GM12878 (cell line): ENCODE data around the gene PAQR7. TPM values are rescaled to one million over a fixed set of nuclear protein-coding genes. Genes with fewer than 3 reads are reported as not detected.
A peak's percentile ranks its signal among the peaks of the same experiment; 100 is the strongest.

ENCODE experiments used
- BRCA1 ChIP-seq: IDR thresholded peaks from 2 replicates; pipeline ENCODE4 v1.6.1; 2011; ENCODE audit warnings: low read depth, low read length, improper control_type of control experiment
- CHD2 ChIP-seq: IDR thresholded peaks from 2 replicates; pipeline ENCODE4 v1.6.1; 2011; ENCODE audit warnings: low read depth, low read length, improper control_type of control experiment, borderline replicate concordance
- IKZF2 ChIP-seq, 2 experiments: fragments of 450-650 bp; IDR thresholded peaks; 2 replicates each; pipeline ENCODE4 v1.6.1; 2017; ENCODE audit warnings: mild to moderate bottlenecking in 2 of 2, moderate library complexity in 2 of 2
- MEF2A ChIP-seq: IDR thresholded peaks from 2 replicates; pipeline ENCODE4 v1.6.1; 2011; ENCODE audit warnings: low read depth, mild to moderate bottlenecking, low read length, moderate library complexity; ENCODE audit not compliant: insufficient read depth
- PAX8 ChIP-seq: fragments of 450-650 bp; IDR thresholded peaks from 2 replicates; pipeline ENCODE4 v1.6.1; 2017; ENCODE audit warnings: mild to moderate bottlenecking, moderate library complexity
- POU2F2 ChIP-seq: IDR thresholded peaks from 3 replicates; pipeline ENCODE4 v1.6.1; 2011; ENCODE audit warnings: low read depth, mild to moderate bottlenecking, low read length, borderline replicate concordance
- RAD21 ChIP-seq: IDR thresholded peaks from 2 replicates; pipeline ENCODE4 v1.6.1; 2011; ENCODE audit warnings: mild to moderate bottlenecking, low read depth, low read length, moderate library complexity; ENCODE audit not compliant: insufficient read depth
- RB1 ChIP-seq: fragments of 450-650 bp; formaldehyde crosslinking; IDR thresholded peaks from 2 replicates; pipeline ENCODE4 v1.6.1; 2017; ENCODE audit warnings: mild to moderate bottlenecking, borderline replicate concordance
- SMAD5 ChIP-seq: IDR thresholded peaks from 2 replicates; pipeline ENCODE4 v1.6.1; 2016; ENCODE audit warnings: antibody characterized with exemption, low read depth
- SRF ChIP-seq, 2 experiments: IDR thresholded peaks; 2 replicates each; pipeline ENCODE4 v1.6.1; 2011; ENCODE audit warnings: low read depth in 2 of 2, low read length in 2 of 2, mild to moderate bottlenecking in 1 of 2, moderate library complexity in 1 of 2
- STAT1 ChIP-seq: fragments of 450-650 bp; conservative IDR thresholded peaks from 2 replicates; pipeline ENCODE4 v1.6.1; 2014; ENCODE audit warnings: antibody characterized with exemption, mild to moderate bottlenecking
- SUZ12 ChIP-seq: fragments of 200-600 bp; sonication (generic); IDR thresholded peaks from one replicate; pipeline ENCODE4 v1.6.1; 2018; ENCODE audit warnings: antibody characterized with exemption, mild to moderate bottlenecking; ENCODE audit not compliant: unreplicated experiment
- TBL1XR1 ChIP-seq: IDR thresholded peaks from 2 replicates; pipeline ENCODE4 v1.6.1; 2012; ENCODE audit warnings: low read depth, low read length, improper control_type of control experiment
- polyA plus RNA-seq, 11 experiments: library from polyadenylated mRNA; depleted of rRNA in 4 of 11; unstranded in 6 of 11; stranded (reverse) in 5 of 11; fragments of >200 nt; fragmentation: Nextera tagmentation in 4 of 11; fragmentation: Illumina TruSeq in 1 of 11; extraction: Ambion mirVana in 4 of 11; extraction: Trizol in 1 of 11; gene quantifications; 1 replicate in 1 of 11; 2 replicates in 10 of 11; pipeline versions ENCODE4 v1.2.1 to v1.2.3, GENCODE V29; 2011 to 2016; ENCODE audit warnings: inconsistent platforms in 2 of 11, missing spikeins in 2 of 11, low read depth in 1 of 11
- total RNA-seq, 4 experiments: library from RNA; depleted of rRNA in 3 of 4; stranded (reverse); fragments of >200 nt in 3 of 4; fragmentation: Illumina TruSeq in 1 of 4; extraction: Trizol in 1 of 4; gene quantifications; 2 replicates each; pipeline versions ENCODE4 v1.2.1 to v1.2.3, GENCODE V29; 2013 to 2021
- TF ChIP-seq, protein P1 (sequence below): fragments of 450-650 bp; IDR thresholded peaks from 2 replicates; pipeline ENCODE4 v1.6.1; 2017; ENCODE audit warnings: mild to moderate bottlenecking, low read depth, inconsistent platforms; ENCODE audit not compliant: poor library complexity, severe bottlenecking
- TF ChIP-seq, protein P2 (sequence below): IDR thresholded peaks from 2 replicates; pipeline ENCODE4 v1.6.1; 2012; ENCODE audit warnings: low read depth, low read length, improper control_type of control experiment
- TF ChIP-seq, protein P3 (sequence below): fragments of 450-650 bp; IDR thresholded peaks from 2 replicates; pipeline ENCODE4 v1.6.1; 2016; ENCODE audit warnings: mild to moderate bottlenecking
- TF ChIP-seq, protein P4 (sequence below): IDR thresholded peaks from 2 replicates; pipeline ENCODE4 v1.6.1; 2011; ENCODE audit warnings: low read depth, mild to moderate bottlenecking, low read length, moderate library complexity, borderline replicate concordance; ENCODE audit errors: extremely low read depth
- TF ChIP-seq, protein P5 (sequence below): IDR thresholded peaks from 2 replicates; pipeline ENCODE4 v1.6.1; 2012; ENCODE audit warnings: mild to moderate bottlenecking, low read depth, low read length

Gene PAQR7
- total and polyA plus RNA-seq, 10 of the 15 experiments (the other 5 are each of a cell fraction or from before 2014, with no cell fraction given): 1.1 to 8.8 (median 5.2) TPM

DNA sequence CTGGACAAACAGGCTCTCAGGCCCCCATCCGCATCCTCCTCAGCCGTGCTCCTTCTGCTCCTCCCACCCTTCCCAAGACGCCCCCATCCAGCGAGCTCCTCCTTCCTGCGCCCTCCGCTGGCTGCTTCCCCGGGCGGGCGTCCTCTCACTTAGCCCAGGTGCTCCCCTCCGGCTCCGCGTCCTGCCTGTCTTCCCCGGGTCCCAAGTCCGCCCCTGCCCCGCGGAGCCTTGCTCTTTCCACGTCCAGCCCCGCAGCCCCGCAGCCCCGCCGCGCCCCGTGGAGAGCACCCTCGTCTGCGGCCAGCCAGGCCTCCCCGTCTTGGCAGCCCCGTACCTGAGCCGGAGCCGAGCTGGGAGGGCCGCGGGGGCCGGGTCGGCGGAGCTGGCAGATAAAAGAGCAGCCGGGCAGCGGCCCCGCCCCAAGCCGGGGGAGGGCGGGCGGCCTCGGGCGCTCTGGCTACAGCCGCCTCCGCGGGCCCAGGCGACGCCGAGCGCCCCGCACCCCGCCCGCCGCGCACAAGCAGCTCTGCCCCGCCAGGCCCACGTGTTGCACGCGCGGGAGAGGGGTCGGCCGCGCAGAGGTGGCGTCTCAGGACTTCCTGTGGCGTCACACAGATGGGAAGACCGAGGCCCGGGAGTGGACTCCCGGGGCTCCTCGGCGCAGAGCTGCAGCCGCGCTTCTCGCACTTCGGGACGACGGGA lies at the start of gene PAQR7 (continued):
- TF ChIP-seq, protein P1, sequence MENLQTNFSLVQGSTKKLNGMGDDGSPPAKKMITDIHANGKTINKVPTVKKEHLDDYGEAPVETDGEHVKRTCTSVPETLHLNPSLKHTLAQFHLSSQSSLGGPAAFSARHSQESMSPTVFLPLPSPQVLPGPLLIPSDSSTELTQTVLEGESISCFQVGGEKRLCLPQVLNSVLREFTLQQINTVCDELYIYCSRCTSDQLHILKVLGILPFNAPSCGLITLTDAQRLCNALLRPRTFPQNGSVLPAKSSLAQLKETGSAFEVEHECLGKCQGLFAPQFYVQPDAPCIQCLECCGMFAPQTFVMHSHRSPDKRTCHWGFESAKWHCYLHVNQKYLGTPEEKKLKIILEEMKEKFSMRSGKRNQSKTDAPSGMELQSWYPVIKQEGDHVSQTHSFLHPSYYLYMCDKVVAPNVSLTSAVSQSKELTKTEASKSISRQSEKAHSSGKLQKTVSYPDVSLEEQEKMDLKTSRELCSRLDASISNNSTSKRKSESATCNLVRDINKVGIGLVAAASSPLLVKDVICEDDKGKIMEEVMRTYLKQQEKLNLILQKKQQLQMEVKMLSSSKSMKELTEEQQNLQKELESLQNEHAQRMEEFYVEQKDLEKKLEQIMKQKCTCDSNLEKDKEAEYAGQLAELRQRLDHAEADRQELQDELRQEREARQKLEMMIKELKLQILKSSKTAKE: no peak
- TF ChIP-seq, protein P2, sequence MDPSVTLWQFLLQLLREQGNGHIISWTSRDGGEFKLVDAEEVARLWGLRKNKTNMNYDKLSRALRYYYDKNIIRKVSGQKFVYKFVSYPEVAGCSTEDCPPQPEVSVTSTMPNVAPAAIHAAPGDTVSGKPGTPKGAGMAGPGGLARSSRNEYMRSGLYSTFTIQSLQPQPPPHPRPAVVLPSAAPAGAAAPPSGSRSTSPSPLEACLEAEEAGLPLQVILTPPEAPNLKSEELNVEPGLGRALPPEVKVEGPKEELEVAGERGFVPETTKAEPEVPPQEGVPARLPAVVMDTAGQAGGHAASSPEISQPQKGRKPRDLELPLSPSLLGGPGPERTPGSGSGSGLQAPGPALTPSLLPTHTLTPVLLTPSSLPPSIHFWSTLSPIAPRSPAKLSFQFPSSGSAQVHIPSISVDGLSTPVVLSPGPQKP: no peak
- TF ChIP-seq, protein P3, sequence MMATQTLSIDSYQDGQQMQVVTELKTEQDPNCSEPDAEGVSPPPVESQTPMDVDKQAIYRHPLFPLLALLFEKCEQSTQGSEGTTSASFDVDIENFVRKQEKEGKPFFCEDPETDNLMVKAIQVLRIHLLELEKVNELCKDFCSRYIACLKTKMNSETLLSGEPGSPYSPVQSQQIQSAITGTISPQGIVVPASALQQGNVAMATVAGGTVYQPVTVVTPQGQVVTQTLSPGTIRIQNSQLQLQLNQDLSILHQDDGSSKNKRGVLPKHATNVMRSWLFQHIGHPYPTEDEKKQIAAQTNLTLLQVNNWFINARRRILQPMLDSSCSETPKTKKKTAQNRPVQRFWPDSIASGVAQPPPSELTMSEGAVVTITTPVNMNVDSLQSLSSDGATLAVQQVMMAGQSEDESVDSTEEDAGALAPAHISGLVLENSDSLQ: peak; percentile 14; the same call in 1 of the 2 replicates
- TF ChIP-seq, protein P4, sequence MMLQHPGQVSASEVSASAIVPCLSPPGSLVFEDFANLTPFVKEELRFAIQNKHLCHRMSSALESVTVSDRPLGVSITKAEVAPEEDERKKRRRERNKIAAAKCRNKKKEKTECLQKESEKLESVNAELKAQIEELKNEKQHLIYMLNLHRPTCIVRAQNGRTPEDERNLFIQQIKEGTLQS: no peak
- TF ChIP-seq, protein P5, sequence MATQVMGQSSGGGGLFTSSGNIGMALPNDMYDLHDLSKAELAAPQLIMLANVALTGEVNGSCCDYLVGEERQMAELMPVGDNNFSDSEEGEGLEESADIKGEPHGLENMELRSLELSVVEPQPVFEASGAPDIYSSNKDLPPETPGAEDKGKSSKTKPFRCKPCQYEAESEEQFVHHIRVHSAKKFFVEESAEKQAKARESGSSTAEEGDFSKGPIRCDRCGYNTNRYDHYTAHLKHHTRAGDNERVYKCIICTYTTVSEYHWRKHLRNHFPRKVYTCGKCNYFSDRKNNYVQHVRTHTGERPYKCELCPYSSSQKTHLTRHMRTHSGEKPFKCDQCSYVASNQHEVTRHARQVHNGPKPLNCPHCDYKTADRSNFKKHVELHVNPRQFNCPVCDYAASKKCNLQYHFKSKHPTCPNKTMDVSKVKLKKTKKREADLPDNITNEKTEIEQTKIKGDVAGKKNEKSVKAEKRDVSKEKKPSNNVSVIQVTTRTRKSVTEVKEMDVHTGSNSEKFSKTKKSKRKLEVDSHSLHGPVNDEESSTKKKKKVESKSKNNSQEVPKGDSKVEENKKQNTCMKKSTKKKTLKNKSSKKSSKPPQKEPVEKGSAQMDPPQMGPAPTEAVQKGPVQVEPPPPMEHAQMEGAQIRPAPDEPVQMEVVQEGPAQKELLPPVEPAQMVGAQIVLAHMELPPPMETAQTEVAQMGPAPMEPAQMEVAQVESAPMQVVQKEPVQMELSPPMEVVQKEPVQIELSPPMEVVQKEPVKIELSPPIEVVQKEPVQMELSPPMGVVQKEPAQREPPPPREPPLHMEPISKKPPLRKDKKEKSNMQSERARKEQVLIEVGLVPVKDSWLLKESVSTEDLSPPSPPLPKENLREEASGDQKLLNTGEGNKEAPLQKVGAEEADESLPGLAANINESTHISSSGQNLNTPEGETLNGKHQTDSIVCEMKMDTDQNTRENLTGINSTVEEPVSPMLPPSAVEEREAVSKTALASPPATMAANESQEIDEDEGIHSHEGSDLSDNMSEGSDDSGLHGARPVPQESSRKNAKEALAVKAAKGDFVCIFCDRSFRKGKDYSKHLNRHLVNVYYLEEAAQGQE: no peak
- TF ChIP-seq BRCA1 (no peak), MEF2A (no peak), RB1 (peak; percentile 85), SUZ12 (no peak), TBL1XR1 (no peak), PAX8 (no peak), RAD21 (no peak), SRF (IDR thresholded peaks at IDR 0.05; ENCODE audit: low read depth in 2 of 2, low read length in 2 of 2) (no peak), STAT1 (no peak), IKZF2 (IDR thresholded peaks at IDR 0.05) (peak; percentile 5 to 62; a peak in 3 of 4 replicates), POU2F2 (no peak), SMAD5 (no peak), CHD2 (no peak)
